Stimulated activated CD4-positive, alpha-beta T cell treated with anti-CD3 and anti-CD28 coated beads, Interleukin-4, amount 100 ng/mL, for 24 hours (primary cell): ENCODE measurements around the gene JOSD2.

Source experiments
- DNase-seq: peaks from one replicate; pipeline ENCODE4 v3.0.0-alpha.2; 2020

The JOSD2 gene

DNA sequence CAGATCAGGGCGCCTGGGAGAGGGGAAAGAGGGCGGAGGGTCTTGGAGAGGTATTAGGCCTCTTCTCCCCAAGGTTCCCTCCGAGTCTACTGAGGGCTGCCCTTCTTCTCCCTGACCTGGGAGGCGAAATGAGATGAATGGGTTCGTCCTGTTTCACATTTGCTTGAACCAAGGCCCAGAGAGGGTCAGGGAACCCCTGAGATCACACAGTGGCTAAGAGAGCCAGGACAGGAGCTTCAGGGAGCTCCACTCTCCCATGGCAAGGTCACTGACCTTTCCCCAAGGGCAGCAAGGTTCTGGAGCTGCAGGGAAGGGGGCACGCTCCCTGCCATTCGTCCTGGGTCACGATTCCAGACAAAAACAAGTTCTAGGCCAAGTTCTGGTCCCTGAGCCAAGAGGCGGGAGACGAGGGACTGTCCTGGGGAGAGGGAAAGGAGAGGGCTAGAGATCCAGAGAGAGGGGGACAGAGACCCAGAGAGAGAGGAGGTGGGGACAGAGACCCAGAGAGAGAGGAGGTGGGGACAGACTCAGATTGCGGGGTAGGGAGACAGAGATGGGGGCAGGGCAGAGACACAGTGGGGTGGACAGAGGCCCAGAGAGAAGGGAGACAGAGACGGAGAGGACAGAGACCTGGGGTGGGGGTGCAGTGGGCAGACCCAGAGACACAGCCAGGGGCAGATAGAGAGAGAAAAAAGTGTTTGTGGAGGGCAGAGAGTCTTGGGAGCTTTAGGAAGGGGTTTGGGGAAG is 2.2 kb upstream of the JOSD2 start:
- DNase-seq, result no peak

GRCh38 chr19:50512112-50512998 is 1.4 kb upstream of the JOSD2 start:
- DNase-seq, result no peak

DNA sequence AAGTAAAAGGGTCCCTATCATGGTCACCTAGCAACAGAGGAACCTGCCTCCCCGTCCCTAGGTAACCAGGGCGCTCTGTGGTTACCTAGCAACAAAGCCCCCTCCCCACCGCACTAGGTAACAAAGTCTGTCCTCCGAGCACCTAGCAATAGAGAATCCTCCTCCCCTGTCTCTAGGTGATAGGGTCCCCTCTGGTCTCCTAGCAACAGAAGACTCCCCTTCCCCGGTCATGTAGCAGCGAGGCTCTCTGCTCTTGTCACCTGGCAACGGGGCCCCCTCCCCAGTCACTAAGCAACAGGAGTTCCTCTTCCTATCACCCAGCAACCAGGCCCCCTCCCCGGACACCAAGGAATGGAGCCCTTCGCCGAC is 307 bp downstream of the JOSD2 start:
- DNase-seq, result no peak

GRCh38 chr19:50510121-50510670 is 795 bp downstream of the JOSD2 start:
- no peak for DNase-seq

DNA sequence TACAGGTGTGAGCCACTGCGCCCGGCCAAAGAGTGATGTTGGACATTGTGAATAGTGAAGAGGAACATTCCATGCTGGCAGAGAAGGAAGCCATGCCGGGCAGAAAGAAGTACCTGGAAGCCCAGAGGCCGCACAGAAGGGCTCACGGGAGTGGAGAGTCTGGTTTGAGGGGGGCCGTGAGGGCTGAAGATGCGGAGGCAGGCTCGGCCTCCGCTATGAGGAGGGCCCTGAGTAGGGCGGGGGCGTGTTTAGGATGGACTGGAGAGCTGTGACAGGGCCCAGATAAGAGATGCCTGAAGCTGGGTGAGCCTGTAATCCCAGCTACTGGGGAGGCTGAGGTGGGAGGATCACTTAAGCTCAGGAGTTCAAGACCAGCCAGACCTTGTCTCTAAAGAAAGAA is 1.6 kb downstream of the JOSD2 start:
- no peak for DNase-seq

GRCh38 chr19:50508843-50509190 is 2.2 kb downstream of the JOSD2 start:
- no peak for DNase-seq

- DNase-seq, result no peak
Measured at GRCh38 chr19:50507376-50507775, 3.6 kb downstream of the JOSD2 start.

- DNase-seq, result no peak
Measured at GRCh38 chr19:50506700-50507099, 4.3 kb downstream of the JOSD2 start.

DNA sequence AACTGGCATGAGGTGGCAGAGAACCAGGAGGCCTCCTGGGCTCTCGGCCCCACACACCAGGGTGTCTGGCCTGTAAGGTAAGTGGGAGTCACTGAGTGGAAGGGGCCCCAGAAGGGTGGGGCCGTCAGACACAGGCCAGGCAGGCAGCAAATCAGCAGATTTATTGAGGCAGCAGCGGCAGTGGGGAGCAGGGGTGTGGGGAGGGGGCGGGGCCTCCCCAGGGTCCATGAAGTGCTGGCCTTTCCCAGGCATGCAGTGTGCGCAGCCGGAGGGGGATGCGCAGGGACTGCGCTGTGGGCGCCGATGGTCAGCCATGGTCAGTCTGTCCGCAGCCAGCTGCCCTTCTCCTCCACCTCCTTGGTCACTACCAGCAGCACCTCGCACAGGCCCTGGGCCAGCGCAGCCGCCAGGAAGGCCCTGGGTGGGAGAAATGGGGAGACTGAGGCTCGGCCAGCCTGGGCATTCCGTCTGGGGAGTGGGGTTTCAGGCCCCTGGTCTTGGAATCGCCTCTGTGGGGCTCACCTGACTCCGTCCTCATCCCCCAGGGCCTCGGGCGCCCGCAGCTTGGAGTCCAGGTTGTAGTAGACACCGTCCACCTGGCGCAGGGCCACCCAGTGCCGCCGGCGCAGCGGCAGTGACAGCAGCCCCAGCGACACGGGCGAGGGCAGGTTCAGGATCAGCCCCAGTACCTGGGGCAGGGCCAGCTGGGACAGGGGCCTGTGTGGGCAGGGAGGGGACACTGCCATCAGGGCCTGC is 5.0 kb downstream of the JOSD2 start:
- DNase-seq, result no peak

GRCh38 chr19:50501568-50502475 is 9.2 kb downstream of the JOSD2 start:
- no peak for DNase-seq

DNA sequence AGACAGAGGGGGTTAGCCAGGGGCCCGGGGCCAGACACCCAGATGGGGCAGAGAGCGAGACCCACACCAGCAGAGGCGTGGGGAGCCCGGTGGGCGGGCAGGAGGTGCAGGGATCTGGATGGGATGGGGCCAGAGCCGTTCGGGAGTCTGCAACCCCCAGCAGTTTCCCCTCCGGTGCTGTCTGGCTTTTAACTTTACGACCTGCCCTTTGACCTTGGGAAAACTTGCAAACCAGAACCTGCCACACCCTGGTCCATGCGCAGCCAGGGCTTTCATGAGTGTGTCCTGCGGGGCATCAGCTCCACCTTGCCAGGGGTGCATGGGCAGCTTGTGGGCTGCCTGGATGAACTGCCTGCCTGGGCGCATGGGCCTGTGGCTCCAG is 9.8 kb downstream of the JOSD2 start:
- no peak for DNase-seq

DNA sequence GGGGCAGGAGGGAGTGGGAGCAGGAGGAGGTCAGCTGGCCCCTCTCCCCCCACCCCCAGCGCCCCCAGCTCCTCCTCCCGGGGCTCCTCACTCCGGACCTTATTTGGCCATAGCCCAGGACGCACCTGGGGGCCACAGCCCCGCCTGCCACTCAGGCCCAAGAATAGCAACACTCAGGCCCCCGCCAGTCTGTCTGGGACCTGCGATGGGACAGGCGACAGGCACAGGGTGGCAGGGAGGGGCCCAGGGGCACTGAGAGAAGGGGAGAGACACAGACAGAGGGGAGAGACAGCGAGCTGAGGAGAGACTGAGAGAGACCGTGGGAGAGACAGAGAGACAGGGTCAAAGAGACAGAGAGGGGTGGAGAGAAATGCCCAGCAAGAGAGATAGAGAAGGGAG is 10.2 kb downstream of the JOSD2 start:
- no peak for DNase-seq

DNA sequence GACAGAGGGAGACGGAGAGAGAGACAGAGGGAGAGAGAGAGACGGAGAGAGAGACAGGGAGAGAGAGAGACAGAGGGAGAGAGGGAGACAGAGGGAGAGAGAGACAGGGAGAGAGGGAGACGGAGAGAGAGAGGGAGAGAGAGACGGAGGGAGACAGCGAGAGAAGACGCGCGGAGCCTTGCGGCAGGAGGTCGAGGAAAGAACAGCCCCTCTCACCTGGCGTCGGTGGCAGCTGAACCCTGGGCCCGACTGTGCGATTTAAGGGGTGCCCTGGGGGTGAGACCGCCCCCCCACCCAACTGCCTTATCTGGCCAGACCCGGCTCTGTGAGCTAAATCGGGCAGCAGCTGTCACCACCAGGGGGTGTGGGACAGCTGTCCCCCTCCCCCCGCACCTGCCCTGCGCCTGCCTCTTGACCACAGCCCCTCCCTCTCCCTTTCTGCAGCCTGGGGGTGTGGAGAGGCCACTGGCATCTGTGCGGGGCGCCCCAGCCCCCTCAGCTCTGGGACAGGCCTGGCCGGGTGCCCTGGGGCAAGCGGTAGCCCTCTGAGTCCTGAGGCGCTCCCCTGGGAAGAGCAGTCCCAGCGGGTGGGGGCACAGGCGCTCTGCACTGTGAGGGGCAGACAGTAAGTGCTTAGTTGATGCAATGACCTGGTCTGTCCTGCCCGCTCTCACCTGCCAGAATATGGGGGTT is 10.8 kb downstream of the JOSD2 start:
- no peak for DNase-seq

DNA sequence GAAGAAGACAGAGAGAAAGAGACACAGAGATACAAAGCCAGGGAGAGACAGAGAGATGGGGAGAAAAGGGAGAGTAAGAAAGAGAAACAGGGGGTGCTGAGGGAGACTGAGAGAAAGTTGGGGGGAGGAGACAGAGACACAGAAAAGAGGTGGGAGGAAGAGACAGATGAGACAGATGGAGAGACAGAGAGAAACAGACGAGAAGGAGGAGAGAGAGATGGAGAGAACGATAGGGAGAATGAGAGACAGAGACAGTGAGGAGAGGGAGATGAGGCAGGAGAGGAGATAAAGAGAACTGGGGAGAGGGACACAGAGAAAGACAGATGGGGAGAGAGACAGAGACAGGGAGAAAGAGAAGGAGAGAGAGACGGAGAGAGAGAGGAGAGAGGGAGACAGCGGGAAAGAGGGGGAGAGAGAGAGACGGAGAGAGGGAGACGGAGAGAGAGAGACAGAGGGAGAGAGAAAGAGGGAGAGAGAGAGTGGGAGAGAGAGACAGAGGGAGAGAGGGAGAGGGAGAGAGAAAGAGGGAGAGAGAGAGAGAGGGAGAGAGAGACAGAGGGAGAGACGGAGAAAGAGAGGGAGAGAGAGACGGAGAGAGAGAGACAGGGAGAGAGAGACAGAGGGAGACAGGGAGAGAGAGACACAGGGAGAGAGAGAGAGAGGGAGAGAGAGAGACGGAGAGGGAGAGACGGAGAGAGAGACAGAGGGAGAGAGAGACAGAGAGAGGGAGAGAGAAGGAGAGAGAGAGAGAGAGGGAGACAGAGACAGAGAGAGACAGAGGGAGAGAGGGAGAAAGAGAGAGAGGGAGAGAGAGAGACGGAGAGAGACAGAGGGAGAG is 12.6 kb downstream of the JOSD2 start:
- no peak for DNase-seq

DNA sequence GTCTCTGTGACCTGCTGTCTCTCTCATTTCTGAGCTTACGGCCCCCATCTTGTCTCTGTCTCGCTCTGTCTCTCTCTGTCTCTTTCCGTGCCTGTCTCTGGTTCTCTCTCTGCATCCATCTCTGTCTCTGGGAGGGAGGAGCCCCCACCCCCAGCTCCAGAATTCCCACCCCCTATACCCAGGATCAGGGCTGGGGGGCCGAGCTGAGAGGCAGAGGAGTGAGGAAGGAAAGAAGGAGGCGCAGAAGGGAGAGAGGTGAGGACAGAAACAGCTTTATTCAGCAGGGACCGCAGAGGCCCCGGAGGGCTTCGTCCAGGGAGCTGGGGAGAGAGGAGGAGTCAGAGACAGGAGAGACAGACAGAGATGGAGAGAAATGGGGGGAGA is 14.0 kb downstream of the JOSD2 start:
- no peak for DNase-seq

- DNase-seq, result no peak
Measured at GRCh38 chr19:50496189-50497021, 14.6 kb downstream of the JOSD2 start.

GRCh38 chr19:50495020-50495531 is 15.9 kb downstream of the JOSD2 start:
- no peak for DNase-seq

DNA sequence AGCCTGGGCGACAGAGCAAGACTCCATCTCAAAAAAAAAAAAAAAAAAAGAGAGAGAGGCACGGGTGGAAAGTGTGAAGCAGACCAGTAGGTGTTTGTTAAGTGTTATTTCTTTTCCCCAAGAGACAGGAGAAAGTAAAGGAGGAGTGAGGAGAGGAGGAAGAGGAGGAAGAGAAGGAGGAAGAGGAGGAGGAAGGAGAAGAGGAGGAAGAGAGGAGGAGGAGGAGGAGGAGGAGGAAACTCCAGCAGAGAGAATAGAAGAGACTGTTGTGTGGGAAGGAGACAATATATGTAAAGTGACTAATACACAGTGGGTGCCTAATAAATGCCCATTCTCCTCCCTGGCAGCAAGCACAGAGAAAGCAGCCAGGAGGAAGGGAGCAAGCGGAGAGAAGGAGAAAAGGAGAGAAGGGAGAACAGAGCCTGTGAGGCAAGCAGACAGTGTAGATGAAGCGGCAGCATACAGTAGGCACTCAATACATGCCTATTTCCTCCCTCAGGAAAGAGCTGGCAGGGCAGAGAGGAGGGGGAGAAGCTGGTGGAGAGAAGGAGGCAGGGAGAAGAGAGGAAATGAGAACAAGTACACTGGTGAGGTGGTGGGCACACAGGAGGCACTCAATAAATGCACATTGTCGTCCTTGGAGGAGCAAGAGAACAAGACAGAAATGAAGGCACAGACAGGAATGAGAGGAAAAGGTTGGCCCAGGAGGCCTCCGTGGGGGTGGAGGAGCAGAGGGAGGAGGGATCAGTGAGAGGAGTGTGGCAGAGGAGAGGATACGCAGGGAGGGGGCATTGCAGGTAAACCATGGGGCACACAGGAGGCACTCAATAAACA is 16.6 kb downstream of the JOSD2 start:
- no peak for DNase-seq

GRCh38 chr19:50493171-50493570 is 17.8 kb downstream of the JOSD2 start:
- DNase-seq, result no peak
